Effector memory CD4-positive, alpha-beta T cell (primary cell): ENCODE results near the gene ARHGAP28.
"Not testable (repeated sequence)": the region's sequence is repeated elsewhere in the genome, so short reads cannot be mapped to it uniquely, and the experiment has no call there.

Experiments
- DNase-seq, 3 donors: peaks; one replicate each; pipeline ENCODE4 v3.0.0-alpha.2; 2020
- H3K27ac ChIP-seq: 2 replicates; pipeline ENCODE4 v1.7.0; 2013; ENCODE audit warnings: mild to moderate bottlenecking, low read length, moderate library complexity; ENCODE audit not compliant: insufficient read depth, poor library complexity, severe bottlenecking
- H3K27me3 ChIP-seq: replicated peaks from 2 replicates; pipeline ENCODE4 v1.7.0; 2013; ENCODE audit warnings: mild to moderate bottlenecking, low read length; ENCODE audit not compliant: insufficient read depth, control insufficient read depth, poor library complexity, severe bottlenecking
- H3K36me3 ChIP-seq: 2 replicates; pipeline ENCODE4 v1.7.0; 2013; ENCODE audit warnings: mild to moderate bottlenecking, low read length, moderate library complexity; ENCODE audit not compliant: control insufficient read depth, insufficient read depth
- H3K4me1 ChIP-seq: 2 replicates; pipeline ENCODE4 v1.7.0; 2013; ENCODE audit warnings: low read length, mild to moderate bottlenecking; ENCODE audit not compliant: control insufficient read depth, insufficient read depth, poor library complexity, severe bottlenecking
- H3K4me3 ChIP-seq: 2 replicates; pipeline ENCODE4 v1.7.0; 2013; ENCODE audit warnings: low read length, low read depth, mild to moderate bottlenecking; ENCODE audit not compliant: insufficient read depth, poor library complexity, severe bottlenecking
- H3K9me3 ChIP-seq: 2 replicates; pipeline ENCODE4 v1.7.0; 2013; ENCODE audit warnings: mild to moderate bottlenecking, low read length, moderate library complexity; ENCODE audit not compliant: control insufficient read depth

The ARHGAP28 gene

DNA sequence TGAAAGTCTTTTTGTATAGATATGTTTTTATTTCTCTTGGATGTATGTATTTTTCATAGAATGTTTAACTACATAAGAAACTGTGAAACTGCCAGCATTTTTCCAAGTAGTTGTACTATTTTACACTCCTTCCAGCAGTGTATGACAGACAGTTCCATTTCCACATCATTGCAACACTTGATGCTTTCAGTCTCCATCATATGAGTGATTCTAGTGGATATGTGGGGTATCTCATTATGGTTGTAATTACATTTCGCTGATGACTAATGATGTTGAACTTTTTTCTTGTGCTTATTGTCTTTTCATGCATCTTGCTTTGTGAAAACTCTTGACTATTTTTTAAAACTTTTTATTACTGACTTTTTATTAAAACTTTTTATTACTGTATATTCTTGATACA lies 101.4 kb downstream of the ARHGAP28 start:
- H3K4me3 ChIP-seq: no peak overlapping the region
- DNase-seq: no peak
- no peaks in the 10 kb centered on the region for H3K4me1 ChIP-seq
- no peaks in the 10 kb centered on the region for H3K36me3 ChIP-seq
- H3K27ac ChIP-seq: no peak overlapping the region
- H3K27me3 ChIP-seq: no peaks in the 10 kb centered on the region
- H3K9me3 ChIP-seq: no peaks in the 10 kb centered on the region

DNA sequence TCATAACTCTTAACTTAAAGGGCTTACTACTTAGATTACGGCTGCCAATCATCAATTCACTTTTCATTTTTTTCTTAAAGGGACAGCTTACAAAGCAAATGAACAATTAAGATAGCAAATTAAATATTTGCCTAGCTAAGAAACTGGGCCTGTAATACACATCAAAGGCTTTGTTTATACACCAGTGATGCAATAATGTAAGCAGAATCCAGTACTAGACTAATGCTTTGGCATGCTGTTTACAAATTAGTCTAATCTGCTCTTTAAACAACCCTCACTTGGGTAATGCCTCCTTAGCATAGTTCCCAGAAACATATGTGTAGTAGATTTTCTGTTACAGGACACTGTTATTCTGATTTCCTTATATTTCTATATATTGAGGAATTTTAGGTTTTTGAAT lies 105.8 kb downstream of the ARHGAP28 start:
- H3K9me3 ChIP-seq: no peaks in the 10 kb centered on the region

DNA sequence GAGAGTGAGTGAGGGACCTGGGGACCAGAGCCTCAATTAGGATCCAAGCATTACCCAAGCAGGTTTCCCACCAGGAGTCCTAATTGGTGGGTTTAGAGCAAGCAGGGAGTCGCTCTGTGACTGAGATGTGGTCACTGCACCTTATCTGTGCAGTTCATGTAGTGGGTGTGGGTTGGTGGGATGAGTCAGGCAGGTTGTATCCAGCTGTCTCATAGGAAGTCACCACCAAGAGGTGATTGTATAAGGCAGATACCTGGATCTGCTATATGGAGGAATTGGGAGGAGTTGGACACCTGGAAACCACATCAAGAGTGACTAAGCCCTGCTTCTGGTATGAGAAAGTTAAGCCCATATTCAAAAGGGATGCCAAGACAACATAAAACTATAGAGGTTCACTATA lies 106.8 kb downstream of the ARHGAP28 start:
- no peak for DNase-seq
- Histone ChIP-seq H3K9me3 (no peaks in the 10 kb centered on the region), H3K27me3 (no peaks in the 10 kb centered on the region), H3K27ac (no peak overlapping the region), H3K4me3 (no peak overlapping the region), H3K36me3 (no peaks in the 10 kb centered on the region), H3K4me1 (no peaks in the 10 kb centered on the region)

More for the DNA sequence above, 105.8 kb downstream of the ARHGAP28 start:
- DNase-seq: no peak
- Histone ChIP-seq H3K27ac (no peak overlapping the region), H3K27me3 (no peaks in the 10 kb centered on the region), H3K4me1 (no peaks in the 10 kb centered on the region), H3K4me3 (no peak overlapping the region), H3K36me3 (no peaks in the 10 kb centered on the region)

DNA sequence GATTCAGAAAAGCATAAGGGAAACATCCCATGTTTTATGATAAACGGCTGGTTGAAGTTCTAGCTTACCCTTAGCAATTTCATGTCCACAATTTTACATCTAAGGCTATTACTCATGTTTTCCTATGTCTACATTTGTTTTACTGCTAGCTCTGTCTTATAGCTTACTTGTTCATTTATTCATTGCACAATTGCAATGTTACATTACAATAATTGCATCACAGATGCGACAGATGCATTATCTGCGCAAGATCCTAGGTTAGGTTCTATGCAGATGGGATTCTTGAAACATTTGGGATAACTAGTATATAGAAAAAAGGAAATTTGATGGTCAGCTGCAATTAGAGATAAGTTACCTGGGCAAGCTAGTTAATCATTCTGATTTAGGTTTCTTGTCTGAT lies 108.4 kb downstream of the ARHGAP28 start:
- H3K27ac ChIP-seq: no peak overlapping the region
- no peaks in the 10 kb centered on the region for H3K27me3 ChIP-seq
- H3K9me3 ChIP-seq: no peaks in the 10 kb centered on the region
- no peaks in the 10 kb centered on the region for H3K36me3 ChIP-seq
- no peak overlapping the region for H3K4me3 ChIP-seq
- no peak for DNase-seq
- H3K4me1 ChIP-seq: no peaks in the 10 kb centered on the region

DNA sequence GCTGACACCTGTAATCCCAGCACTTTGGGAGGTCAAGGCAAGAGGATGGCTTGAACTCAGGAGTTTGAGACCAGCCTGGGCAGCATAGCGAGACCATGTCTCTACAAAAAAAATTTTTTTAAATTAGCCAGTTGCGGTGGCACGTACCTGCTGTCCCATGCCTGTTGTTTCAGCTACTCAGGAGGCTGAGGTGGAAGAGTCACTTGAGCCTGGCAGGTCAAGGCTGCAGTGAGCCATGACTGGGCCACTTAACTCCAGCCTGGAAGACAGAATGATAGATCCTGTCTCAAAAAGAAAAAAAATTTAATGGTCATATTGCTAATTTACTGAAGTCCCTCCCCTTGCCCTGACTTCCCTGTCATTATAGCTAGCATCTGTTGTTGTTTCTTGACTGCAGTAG lies 112.6 kb downstream of the ARHGAP28 start:
- Histone ChIP-seq H3K27me3 (no peaks in the 10 kb centered on the region), H3K27ac (no peak overlapping the region), H3K4me1 (no peaks in the 10 kb centered on the region), H3K9me3 (no peaks in the 10 kb centered on the region), H3K36me3 (no peaks in the 10 kb centered on the region), H3K4me3 (no peak overlapping the region)
- no peak for DNase-seq

DNA sequence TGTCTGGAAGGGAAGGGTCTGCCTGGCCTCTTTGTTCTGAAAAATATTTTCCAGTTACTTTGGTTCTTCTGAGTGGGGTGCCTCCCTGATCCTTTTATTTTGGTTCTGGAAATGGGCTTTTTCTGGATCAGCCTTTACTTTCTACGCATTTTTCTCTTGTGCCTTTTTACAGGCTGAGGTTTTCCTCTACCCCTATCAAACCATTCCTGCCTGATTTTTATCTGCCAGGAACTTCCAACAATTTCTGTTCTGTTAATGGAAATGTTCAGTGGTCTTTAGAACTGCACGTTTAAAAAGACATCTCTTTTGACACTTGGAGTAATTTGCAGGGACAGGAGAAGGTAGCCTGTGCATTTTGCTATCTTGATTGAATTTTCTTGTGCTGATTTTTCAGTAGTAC lies 113.8 kb downstream of the ARHGAP28 start:
- Histone ChIP-seq H3K27me3 (no peaks in the 10 kb centered on the region), H3K4me3 (no peak overlapping the region), H3K27ac (no peak overlapping the region), H3K9me3 (no peaks in the 10 kb centered on the region), H3K36me3 (no peaks in the 10 kb centered on the region), H3K4me1 (no peaks in the 10 kb centered on the region)
- DNase-seq: no peak

DNA sequence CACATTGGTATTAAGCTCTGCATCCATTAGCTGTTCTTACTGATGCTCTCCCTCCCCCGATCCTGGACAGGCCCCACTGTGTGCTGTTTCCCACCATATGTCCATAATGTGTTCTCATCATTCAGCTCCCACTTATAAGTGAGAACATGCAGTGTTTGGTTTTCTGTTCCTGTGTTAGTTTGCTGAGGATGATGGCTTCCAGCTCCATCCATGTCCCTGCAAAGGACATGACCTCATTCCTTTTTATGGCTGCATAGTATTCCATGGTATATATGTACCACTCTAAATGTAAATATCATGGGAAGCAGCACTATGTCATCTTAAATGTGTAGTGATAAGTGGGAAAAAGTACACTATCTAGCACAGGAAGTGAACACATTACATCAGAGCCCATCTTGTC lies 116.0 kb downstream of the ARHGAP28 start:
- not testable (repeated sequence) for H3K36me3 ChIP-seq, H3K4me1 ChIP-seq, DNase-seq, H3K27me3 ChIP-seq, H3K27ac ChIP-seq, H3K9me3 ChIP-seq, H3K4me3 ChIP-seq

DNA sequence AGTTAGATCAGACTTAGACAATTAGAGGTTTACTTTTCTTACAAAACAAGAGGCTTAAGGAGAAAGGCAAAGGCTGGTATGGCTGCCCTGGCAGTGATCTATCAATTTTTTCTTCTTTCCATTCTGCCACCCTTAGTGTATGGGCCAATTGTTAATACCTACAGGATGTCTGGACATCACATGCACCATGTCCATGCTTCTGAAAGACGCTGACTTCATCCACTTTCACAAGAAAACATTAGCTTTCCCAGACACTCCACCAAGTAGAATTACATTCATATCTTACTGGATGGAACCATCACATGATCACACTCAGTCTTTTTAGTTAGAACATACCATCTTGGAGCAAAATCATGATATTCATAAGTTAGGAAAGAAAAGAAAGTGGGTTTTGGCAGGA lies 120.9 kb downstream of the ARHGAP28 start:
- H3K27me3 ChIP-seq: no peaks in the 10 kb centered on the region

DNA sequence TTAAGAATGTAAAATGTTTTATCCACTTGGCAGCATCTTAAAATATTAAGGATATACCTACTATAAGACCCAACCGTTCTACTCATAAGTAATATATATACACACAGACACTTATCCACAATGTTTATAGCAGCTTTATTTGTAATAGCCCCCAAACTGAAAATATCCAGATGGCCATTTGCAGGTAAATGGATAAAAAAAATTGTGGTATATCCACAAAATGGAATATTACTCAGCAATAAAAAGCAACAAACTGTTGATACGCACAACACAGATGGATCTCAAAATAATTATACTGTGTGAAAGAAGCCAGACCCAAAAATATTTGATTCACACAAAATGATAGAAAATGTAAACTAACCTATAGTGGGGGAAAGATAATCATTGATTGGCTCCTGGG lies 122.0 kb downstream of the ARHGAP28 start:
- Histone ChIP-seq H3K27me3 (no peaks in the 10 kb centered on the region), H3K27ac (no peak overlapping the region), H3K4me3 (no peak overlapping the region), H3K36me3 (no peaks in the 10 kb centered on the region), H3K4me1 (no peaks in the 10 kb centered on the region), H3K9me3 (no peaks in the 10 kb centered on the region)
- DNase-seq: no peak

More for the DNA sequence above, 120.9 kb downstream of the ARHGAP28 start:
- Histone ChIP-seq H3K4me3 (no peak overlapping the region), H3K36me3 (no peaks in the 10 kb centered on the region), H3K27ac (no peak overlapping the region), H3K4me1 (no peaks in the 10 kb centered on the region), H3K9me3 (no peaks in the 10 kb centered on the region)
- DNase-seq: no peak

DNA sequence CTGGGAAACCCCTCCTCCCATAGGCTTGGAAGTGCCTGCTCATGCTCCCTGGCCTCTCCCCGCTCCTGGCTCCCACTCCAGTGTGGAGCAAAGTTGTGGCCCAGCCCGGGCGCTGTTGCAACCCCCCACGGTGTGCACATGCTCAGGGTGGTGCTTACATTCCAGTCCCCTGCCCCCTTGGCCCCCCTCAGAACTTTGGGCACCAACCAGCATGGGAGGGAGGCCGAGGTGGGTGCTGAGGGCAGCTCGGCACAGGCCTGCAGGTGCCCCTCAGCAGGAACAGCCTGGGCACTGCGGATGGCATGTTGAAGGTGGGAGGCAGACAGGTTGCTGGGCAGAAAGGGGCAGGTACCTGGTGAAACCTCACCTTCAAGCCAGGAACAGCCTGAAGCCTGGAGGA lies 125.3 kb downstream of the ARHGAP28 start:
- H3K27ac ChIP-seq: no peak overlapping the region

DNA sequence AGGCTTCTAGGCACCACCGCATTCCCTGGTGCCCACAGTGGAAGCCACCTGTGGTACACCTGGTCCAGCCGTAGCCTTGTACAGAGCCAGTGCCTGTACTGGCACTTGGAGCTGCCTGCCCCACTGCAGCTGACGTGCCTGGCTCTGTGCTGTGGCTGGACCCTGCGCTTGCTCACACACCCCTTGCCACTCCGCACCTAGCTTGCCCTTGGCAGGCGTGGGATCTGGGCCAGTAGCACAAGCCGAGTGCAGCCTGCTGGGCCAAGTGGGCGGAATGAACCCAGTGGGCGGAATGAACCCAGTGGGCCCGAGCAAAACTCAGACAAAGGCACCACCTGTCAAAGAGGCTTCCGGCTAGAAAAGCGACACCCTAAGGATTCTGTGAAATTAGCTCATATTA lies 126.3 kb downstream of the ARHGAP28 start:
- no peak overlapping the region for H3K4me3 ChIP-seq
- no peaks in the 10 kb centered on the region for H3K27me3 ChIP-seq
- no peaks in the 10 kb centered on the region for H3K9me3 ChIP-seq
- no peak for DNase-seq
- no peak overlapping the region for H3K27ac ChIP-seq
- H3K4me1 ChIP-seq: no peaks in the 10 kb centered on the region
- no peaks in the 10 kb centered on the region for H3K36me3 ChIP-seq

More for the DNA sequence above, 125.3 kb downstream of the ARHGAP28 start:
- no peaks in the 10 kb centered on the region for H3K27me3 ChIP-seq
- H3K9me3 ChIP-seq: no peaks in the 10 kb centered on the region
- no peak for DNase-seq
- no peaks in the 10 kb centered on the region for H3K4me1 ChIP-seq
- no peaks in the 10 kb centered on the region for H3K36me3 ChIP-seq
- H3K4me3 ChIP-seq: no peak overlapping the region
